Thyroid gland (tissue), 4 donors: ENCODE data around the gene SIRT7.

Experiments used
- CTCF ChIP-seq, 6 experiments: fragments of 200-600 bp in 3 of 6; fragments of 450-650 bp in 3 of 6; sonication (generic) in 3 of 6; IDR thresholded peaks; one replicate each; pipeline ENCODE4 v1.5.1; 2016 to 2019; ENCODE audit warnings: antibody characterized with exemption in 6 of 6, mild to moderate bottlenecking in 2 of 6, inconsistent platforms in 1 of 6, moderate library complexity in 1 of 6
- POLR2A ChIP-seq, 2 donors: fragments of 450-650 bp; IDR thresholded peaks; one replicate each; pipeline ENCODE4 v1.6.1; 2017; ENCODE audit warnings: antibody characterized with exemption in 2 of 2, mild to moderate bottlenecking in 2 of 2, moderate library complexity in 1 of 2

GRCh38 chr17:81895400-81895799 lies 22.6 kb downstream of the SIRT7 start:
- TF ChIP-seq CTCF (IDR thresholded peaks at IDR 0.05), result no peak
- no peak for TF ChIP-seq POLR2A (IDR thresholded peaks at IDR 0.05)
